Kidney (tissue), 14 donors: ENCODE results near the gene PAX4. TPM values are rescaled to one million over a fixed set of nuclear protein-coding genes. Genes with fewer than 3 reads are reported as not detected.

ENCODE experiments used
- DNase-seq, 5 donors: peaks; one replicate each; pipeline ENCODE4 v3.0.0-alpha.2; 2013 to 2020
- FAIRE-seq: peaks from 2 replicates; lab custom pipeline; 2012; peaks lifted over from hg19 to GRCh38; lab: Jason Lieb, UNC
- H3K27ac ChIP-seq, 2 donors: one replicate each; pipeline ENCODE4 v1.7.0; 2013; ENCODE audit warnings: low read depth in 2 of 2, low read length in 2 of 2, inconsistent platforms in 1 of 2
- H3K27me3 ChIP-seq: one replicate; pipeline ENCODE4 v1.7.1; 2013; ENCODE audit warnings: low read length, inconsistent platforms; ENCODE audit not compliant: control insufficient read depth, insufficient read depth
- H3K36me3 ChIP-seq, 3 donors: one replicate each; pipeline versions ENCODE4 v1.7.0 to v1.7.1; 2013; ENCODE audit warnings: low read length in 3 of 3, control low read depth in 1 of 3, inconsistent platforms in 1 of 3; ENCODE audit not compliant: insufficient read depth in 3 of 3, control insufficient read depth in 2 of 3
- H3K4me1 ChIP-seq, 3 donors: one replicate each; pipeline versions ENCODE4 v1.7.0 to v1.7.1; 2013; ENCODE audit warnings: low read length in 3 of 3, inconsistent platforms in 1 of 3, low read depth in 1 of 3; ENCODE audit not compliant: control insufficient read depth in 2 of 3, insufficient read depth in 2 of 3
- H3K4me3 ChIP-seq, 3 donors: one replicate each; pipeline versions ENCODE4 v1.7.0 to v1.8.1; 2013; ENCODE audit warnings: low read length in 3 of 3, control low read depth in 1 of 3, inconsistent platforms in 1 of 3
- H3K9ac ChIP-seq, 3 donors: one replicate each; pipeline versions ENCODE4 v1.7.0 to v1.7.1; 2013; ENCODE audit warnings: low read length in 3 of 3, control low read depth in 1 of 3, inconsistent platforms in 1 of 3
- H3K9me3 ChIP-seq, 3 donors: one replicate each; pipeline versions ENCODE4 v1.7.0 to v1.7.1; 2013; ENCODE audit warnings: low read length in 3 of 3, control low read depth in 1 of 3, inconsistent platforms in 1 of 3; ENCODE audit not compliant: control insufficient read depth in 2 of 3, insufficient read depth in 1 of 3
- CTCF ChIP-seq: IDR thresholded peaks from 3 replicates; pipeline ENCODE4 v1.5.1; 2012; ENCODE audit warnings: mild to moderate bottlenecking, moderate library complexity, borderline replicate concordance; ENCODE audit not compliant: insufficient read depth; ENCODE audit errors: extremely low read depth
- intact Hi-C: fragments of 100-400 bp; cut with DNase I; formaldehyde crosslinking; loops from one replicate; pipeline ENCODE4 v1.11.1; 2022
- polyA plus RNA-seq: library from polyadenylated mRNA; stranded (reverse); fragments of 350-450 nt; fragmentation: Illumina TruSeq; extraction: RNeasy Lipid Tissue Mini Kit (QIAGEN cat#74804); gene quantifications from one replicate; pipeline ENCODE4 v1.2.3, GENCODE V29; 2014; ENCODE audit warnings: low read depth, low replicate concordance; ENCODE audit not compliant: insufficient read depth
- total RNA-seq: library from RNA; stranded (reverse); fragmentation: NEBNext Ultra II Directional; extraction: Animal tissue kit (Norgen Biotek cat#: 25700); gene quantifications from one replicate; pipeline ENCODE4 v1.2.1, GENCODE V29; 2021
- donor health status: control.
- donor health status: control.
- donor health status: control.
- donor health status: control.
- donor health status: control.
- donor health status: DM: yes; HTN: yes; CAD: no.
- donor health status: Normal renal cell carcinoma (clear cell type).

PAX4 gene
- total and polyA plus RNA-seq, 2 donors from 2014 or later: not detected

GRCh38 chr7:127652333-127653248 is 34.6 kb upstream of the PAX4 start:
- peak in 1 of 5 donors; percentile 22 for DNase-seq
- FAIRE-seq: no peak
- no peaks in the 10 kb centered on the region for H3K36me3 ChIP-seq
- no peaks in the 10 kb centered on the region for H3K27me3 ChIP-seq
- intact Hi-C loops: no loop called here
- H3K9ac ChIP-seq: peak overlapping the region; percentile 74 to 94 (median 82)
- peaks cover 0 to 16% (median 6%) of the 10 kb centered on the region in 3 donors for H3K4me1 ChIP-seq
- no peak for TF ChIP-seq CTCF
- peak overlapping the region; percentile 91 to 99 (median 94) for H3K4me3 ChIP-seq
- no peaks in the 10 kb centered on the region for H3K9me3 ChIP-seq
- peak overlapping the region in 1 of 2 donors; percentile 84 for H3K27ac ChIP-seq

- H3K27ac ChIP-seq: peak within 1 kb of the TSS; percentile 96 to 98
- H3K4me1 ChIP-seq: peaks cover 0 to 16% (median 6%) of the 10 kb centered on the region in 3 donors
- H3K36me3 ChIP-seq: no peaks in the 10 kb centered on the region
- no peaks in the 10 kb centered on the region for H3K9me3 ChIP-seq
- peak; percentile 90 for FAIRE-seq
- peak within 1 kb of the TSS; percentile 91 to 99 (median 94) for H3K4me3 ChIP-seq
- peak within 1 kb of the TSS; percentile 82 to 94 (median 90) for H3K9ac ChIP-seq
- DNase-seq: peak; percentile 99 to 100 (median 100)
- no peak for TF ChIP-seq CTCF
- intact Hi-C loops: no loop called here
- H3K27me3 ChIP-seq: no peaks in the 10 kb centered on the region
Observed at GRCh38 chr7:127651556-127652332, 33.8 kb upstream of the PAX4 start, which contains the start of gene SND1. TSS of gene SND1 (plus strand) at chr7:127652194. CDS start at chr7:127652374, 180 bp downstream.

GRCh38 chr7:127650847-127651555 is 33.1 kb upstream of the PAX4 start:
- no peaks in the 10 kb centered on the region for H3K27me3 ChIP-seq
- peak overlapping the region; percentile 82 to 90 (median 82) for H3K9ac ChIP-seq
- TF ChIP-seq CTCF: no peak
- FAIRE-seq: no peak
- no peaks in the 10 kb centered on the region for H3K36me3 ChIP-seq
- H3K9me3 ChIP-seq: no peaks in the 10 kb centered on the region
- peak overlapping the region; percentile 96 to 98 for H3K27ac ChIP-seq
- intact Hi-C loops: no loop called here
- peaks cover 0 to 16% (median 6%) of the 10 kb centered on the region in 3 donors for H3K4me1 ChIP-seq
- DNase-seq: peak in 2 of 5 donors; percentile 66 to 83
- H3K4me3 ChIP-seq: peak overlapping the region; percentile 68 to 91 (median 87)
